ENCODE measurements around the gene RTP3. TPM values are rescaled to one million over a fixed set of nuclear protein-coding genes. Genes with fewer than 3 reads are reported as not detected.
A peak's percentile ranks its signal among the peaks of the same experiment; 100 is the strongest.
"Not testable (repeated sequence)": the region's sequence is repeated elsewhere in the genome, so short reads cannot be mapped to it uniquely, and the experiment has no call there.

RTP3 gene
- total RNA-seq, 4 donors from 2014 or later = not detected

DNA sequence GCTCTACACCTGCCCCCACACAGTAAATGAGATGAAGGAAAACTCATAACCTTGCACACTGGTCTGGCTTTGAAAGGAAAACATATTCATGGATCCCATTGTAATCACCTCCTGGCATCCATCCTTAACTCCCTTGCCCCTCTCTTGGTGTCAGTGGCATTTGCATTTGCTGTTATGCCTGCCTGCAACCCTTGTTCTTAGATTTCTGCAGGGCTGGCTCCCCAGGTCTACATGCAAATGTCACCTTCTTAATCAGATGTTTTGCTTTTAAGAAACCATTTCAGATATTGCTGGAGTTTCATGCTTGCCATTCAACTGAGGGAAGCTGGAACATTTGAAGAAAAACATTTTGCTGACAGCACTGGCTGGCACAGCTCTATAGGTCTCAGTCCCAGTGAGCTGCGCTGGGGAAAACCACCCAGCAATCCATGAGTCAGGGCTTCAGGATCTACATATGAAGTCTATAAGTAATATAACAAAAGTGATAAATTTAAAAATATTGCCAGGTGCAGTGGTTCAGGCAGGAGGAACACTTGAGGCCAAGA lies 49.2 kb downstream of the RTP3 start:
- intact Hi-C loops (cut with DNase I) = no loop called here
- H3K36me3 ChIP-seq = peaks cover 0 to 33% (median 0%) of the 10 kb centered on the region in 4 donors
- H3K4me1 ChIP-seq = no peaks in the 10 kb centered on the region
- no peaks in the 10 kb centered on the region for H3K9me3 ChIP-seq
- H3K27ac ChIP-seq (replicated peaks in 1 of 4) = no peak overlapping the region
- TF ChIP-seq, protein P1, sequence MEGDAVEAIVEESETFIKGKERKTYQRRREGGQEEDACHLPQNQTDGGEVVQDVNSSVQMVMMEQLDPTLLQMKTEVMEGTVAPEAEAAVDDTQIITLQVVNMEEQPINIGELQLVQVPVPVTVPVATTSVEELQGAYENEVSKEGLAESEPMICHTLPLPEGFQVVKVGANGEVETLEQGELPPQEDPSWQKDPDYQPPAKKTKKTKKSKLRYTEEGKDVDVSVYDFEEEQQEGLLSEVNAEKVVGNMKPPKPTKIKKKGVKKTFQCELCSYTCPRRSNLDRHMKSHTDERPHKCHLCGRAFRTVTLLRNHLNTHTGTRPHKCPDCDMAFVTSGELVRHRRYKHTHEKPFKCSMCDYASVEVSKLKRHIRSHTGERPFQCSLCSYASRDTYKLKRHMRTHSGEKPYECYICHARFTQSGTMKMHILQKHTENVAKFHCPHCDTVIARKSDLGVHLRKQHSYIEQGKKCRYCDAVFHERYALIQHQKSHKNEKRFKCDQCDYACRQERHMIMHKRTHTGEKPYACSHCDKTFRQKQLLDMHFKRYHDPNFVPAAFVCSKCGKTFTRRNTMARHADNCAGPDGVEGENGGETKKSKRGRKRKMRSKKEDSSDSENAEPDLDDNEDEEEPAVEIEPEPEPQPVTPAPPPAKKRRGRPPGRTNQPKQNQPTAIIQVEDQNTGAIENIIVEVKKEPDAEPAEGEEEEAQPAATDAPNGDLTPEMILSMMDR (IDR thresholded peaks at IDR 0.05) = no peak
- TF ChIP-seq EP300 (IDR thresholded peaks at IDR 0.05) = no peak
- no peak for TF ChIP-seq POLR2AphosphoS5 (IDR thresholded peaks at IDR 0.05)
- no peak for TF ChIP-seq POLR2A (IDR thresholded peaks at IDR 0.05; ENCODE audit: low read depth)
- H3K4me3 ChIP-seq = no peak overlapping the region
- WGBS = 73% methylated on average over 1 of the region's 1 CpG
- H3K27me3 ChIP-seq = peaks cover 0 to 10% (median 0%) of the 10 kb centered on the region in 4 donors
- peak; percentile 39 for DNase-seq (ENCODE audit: extremely low spot score)

DNA sequence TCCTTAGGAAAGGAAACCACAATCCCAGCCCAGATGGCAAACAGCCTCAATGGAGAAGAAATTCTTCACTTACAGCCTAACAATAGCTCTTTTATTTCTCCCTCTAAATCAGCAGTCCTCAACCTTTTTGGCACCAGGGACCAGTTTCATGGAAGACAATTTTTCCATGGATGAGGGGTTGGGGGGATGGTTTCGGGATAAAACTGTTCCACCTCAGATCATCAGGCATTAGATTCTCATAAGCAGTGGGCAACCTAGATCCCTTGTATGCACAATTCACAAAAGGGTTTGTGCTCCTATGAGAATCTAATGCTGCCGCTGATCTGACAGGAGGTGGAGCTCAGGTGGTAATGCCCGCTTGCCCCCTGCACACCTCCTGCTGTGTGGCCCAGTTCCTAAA lies 50.8 kb downstream of the RTP3 start:
- 92% methylated on average over 3 of the region's 3 CpGs for WGBS
- H3K9me3 ChIP-seq; H3K27me3 ChIP-seq; H3K4me3 ChIP-seq; H3K4me1 ChIP-seq; intact Hi-C loops (cut with DNase I); DNase-seq (ENCODE audit: extremely low spot score); H3K27ac ChIP-seq (replicated peaks in 1 of 4): not testable (repeated sequence)
- H3K36me3 ChIP-seq = peaks cover 0 to 32% (median 0%) of the 10 kb centered on the region in 4 donors

DNA sequence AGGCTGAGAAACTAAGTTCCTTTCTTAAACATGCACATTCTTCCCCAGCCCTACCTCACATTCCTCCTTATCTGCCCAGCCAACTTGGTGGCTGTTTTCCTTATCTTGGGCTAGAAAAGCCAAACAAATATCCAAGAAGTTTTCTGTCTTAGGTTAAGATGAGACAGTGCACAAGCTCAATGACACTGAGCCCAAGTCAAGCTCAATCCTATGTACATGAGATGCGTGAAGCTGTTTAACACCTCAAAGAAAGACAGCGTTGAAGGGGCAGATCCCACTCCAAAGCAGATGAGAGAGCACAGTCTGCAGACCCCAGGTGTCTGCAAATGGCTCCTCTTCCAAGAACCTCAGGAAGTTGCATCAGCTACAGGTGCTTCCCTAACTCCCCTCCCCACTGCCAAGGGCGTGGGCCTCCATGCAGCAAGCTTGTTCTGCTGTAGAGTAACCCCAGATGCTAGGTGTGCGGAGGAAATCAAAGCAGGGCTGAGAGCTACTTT lies 51.7 kb downstream of the RTP3 start:
- WGBS = 66% methylated on average over 4 of the region's 4 CpGs
- DNase-seq (ENCODE audit: extremely low spot score) = peak; percentile 53
- peaks cover 0 to 10% (median 0%) of the 10 kb centered on the region in 4 donors for H3K27me3 ChIP-seq
- H3K9me3 ChIP-seq = no peaks in the 10 kb centered on the region
- TF ChIP-seq POLR2AphosphoS5 (IDR thresholded peaks at IDR 0.05) (no peak), EP300 (IDR thresholded peaks at IDR 0.05) (no peak), POLR2A (IDR thresholded peaks at IDR 0.05; ENCODE audit: low read depth) (no peak)
- TF ChIP-seq, protein P1 (IDR thresholded peaks at IDR 0.05) = no peak
- intact Hi-C loops (cut with DNase I) = no loop called here
- no peak overlapping the region for H3K4me3 ChIP-seq
- peaks cover 0 to 3% (median 0%) of the 10 kb centered on the region in 4 donors for H3K4me1 ChIP-seq
- no peak overlapping the region for H3K27ac ChIP-seq (replicated peaks in 1 of 4)
- H3K36me3 ChIP-seq = peaks cover 0 to 23% (median 0%) of the 10 kb centered on the region in 4 donors

DNA sequence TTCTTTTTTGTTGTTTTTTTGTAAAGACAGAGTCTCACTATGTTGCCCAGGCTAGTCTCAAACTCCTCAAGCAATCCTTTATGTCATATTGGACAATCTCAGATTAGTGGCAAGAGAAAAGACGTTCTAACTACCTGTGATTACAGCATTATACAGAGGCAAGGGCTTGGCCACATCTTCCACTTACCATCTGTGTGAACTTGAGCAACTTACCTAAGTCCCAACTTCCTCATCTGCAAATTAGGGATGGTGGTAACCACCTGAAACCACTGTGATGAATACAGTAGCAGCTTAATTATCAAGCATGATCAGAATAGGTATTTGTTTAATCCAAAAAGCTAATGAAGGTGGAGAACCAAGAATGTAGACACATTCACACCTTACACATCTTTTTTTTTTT lies 52.2 kb downstream of the RTP3 start:
- peaks cover 0 to 10% (median 0%) of the 10 kb centered on the region in 4 donors for H3K27me3 ChIP-seq
- 75% methylated on average over 1 of the region's 1 CpG for WGBS
- intact Hi-C loops (cut with DNase I) = no loop called here
- DNase-seq (ENCODE audit: extremely low spot score) = peak; percentile 8
- H3K36me3 ChIP-seq = peaks cover 0 to 21% (median 0%) of the 10 kb centered on the region in 4 donors
- no peaks in the 10 kb centered on the region for H3K9me3 ChIP-seq
- no peak for TF ChIP-seq POLR2A (IDR thresholded peaks at IDR 0.05; ENCODE audit: low read depth)
- TF ChIP-seq POLR2AphosphoS5 (IDR thresholded peaks at IDR 0.05) = no peak
- TF ChIP-seq, protein P1 (IDR thresholded peaks at IDR 0.05) = no peak
- TF ChIP-seq EP300 (IDR thresholded peaks at IDR 0.05) = no peak
- peaks cover 0 to 3% (median 0%) of the 10 kb centered on the region in 4 donors for H3K4me1 ChIP-seq
- H3K27ac ChIP-seq (replicated peaks in 1 of 4) = no peak overlapping the region
- no peak overlapping the region for H3K4me3 ChIP-seq

Other genes starting within 250 kb of the RTP3 start
- gene CCR2, start 143.9 kb upstream of the RTP3 start, total RNA-seq = 1 to 10 TPM in 3 of 4 donors, under 1 TPM in 1; 0.46 to 6.0 (median 2.3) TPM
- 1 to 10 TPM in 1 of 4 donors, under 1 TPM in 3; 0.39 to 3.0 (median 0.44) TPM for gene CCR5, start 127.0 kb upstream of the RTP3 start, total RNA-seq
- gene CCRL2, start 90.7 kb upstream of the RTP3 start, total RNA-seq = 1 to 10 TPM; 1.1 to 3.0 (median 2.0) TPM
- gene LTF, start 33.1 kb upstream of the RTP3 start, total RNA-seq = 1 to 10 TPM in 1 of 4 donors, under 1 TPM in 3; 0.45 to 1.7 (median 0.87) TPM
- under 1 TPM; 0.32 to 0.83 (median 0.55) TPM for gene LRRC2, start 68.3 kb downstream of the RTP3 start, total RNA-seq
- gene FAM240A, start 114.5 kb downstream of the RTP3 start, total RNA-seq = not detected
- 10 to 100 TPM in 2 of 4 donors, 1 to 10 TPM in 2; 3.3 to 11.8 (median 10.8) TPM for gene ALS2CL, start 195.7 kb downstream of the RTP3 start, total RNA-seq
- gene TMIE, start 203.4 kb downstream of the RTP3 start, total RNA-seq = 1 to 10 TPM in 1 of 4 donors, under 1 TPM in 2, not detected in 1; 0.33 to 1.2 (median 0.69) TPM
- under 1 TPM in 3 of 4 donors, not detected in 1; 0.32 to 0.46 (median 0.42) TPM for gene PRSS50, start 219.9 kb downstream of the RTP3 start, total RNA-seq